ENCODE measurements around the gene HSD17B10.

The HSD17B10 gene

DNA sequence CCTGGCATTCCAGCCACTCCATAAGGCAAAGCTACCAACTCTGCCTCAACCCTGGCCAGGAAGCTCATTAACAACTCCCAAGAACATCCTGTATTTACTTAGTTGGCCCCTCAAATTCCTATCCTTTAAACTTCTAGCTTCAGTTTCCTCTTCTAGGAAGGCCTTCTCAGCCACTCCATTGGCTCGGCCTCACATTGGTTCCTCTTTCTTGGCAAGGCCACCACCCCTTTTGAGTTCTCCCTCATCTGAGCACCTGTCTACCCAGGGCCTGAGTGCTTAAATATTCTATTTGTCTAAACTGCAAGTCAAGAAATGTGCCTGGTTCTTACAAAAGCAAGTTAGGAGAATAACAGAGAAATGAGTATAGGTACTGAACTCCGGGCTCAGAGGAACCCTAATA is 21.7 kb downstream of the HSD17B10 start:
- no peaks in the 10 kb centered on the region for H3K4me1 ChIP-seq
- H3K4me3 ChIP-seq (ENCODE audit: low read depth, low read length), result no peak overlapping the region
- no peaks in the 10 kb centered on the region for H3K9me3 ChIP-seq
- TF ChIP-seq, protein P1, sequence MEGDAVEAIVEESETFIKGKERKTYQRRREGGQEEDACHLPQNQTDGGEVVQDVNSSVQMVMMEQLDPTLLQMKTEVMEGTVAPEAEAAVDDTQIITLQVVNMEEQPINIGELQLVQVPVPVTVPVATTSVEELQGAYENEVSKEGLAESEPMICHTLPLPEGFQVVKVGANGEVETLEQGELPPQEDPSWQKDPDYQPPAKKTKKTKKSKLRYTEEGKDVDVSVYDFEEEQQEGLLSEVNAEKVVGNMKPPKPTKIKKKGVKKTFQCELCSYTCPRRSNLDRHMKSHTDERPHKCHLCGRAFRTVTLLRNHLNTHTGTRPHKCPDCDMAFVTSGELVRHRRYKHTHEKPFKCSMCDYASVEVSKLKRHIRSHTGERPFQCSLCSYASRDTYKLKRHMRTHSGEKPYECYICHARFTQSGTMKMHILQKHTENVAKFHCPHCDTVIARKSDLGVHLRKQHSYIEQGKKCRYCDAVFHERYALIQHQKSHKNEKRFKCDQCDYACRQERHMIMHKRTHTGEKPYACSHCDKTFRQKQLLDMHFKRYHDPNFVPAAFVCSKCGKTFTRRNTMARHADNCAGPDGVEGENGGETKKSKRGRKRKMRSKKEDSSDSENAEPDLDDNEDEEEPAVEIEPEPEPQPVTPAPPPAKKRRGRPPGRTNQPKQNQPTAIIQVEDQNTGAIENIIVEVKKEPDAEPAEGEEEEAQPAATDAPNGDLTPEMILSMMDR (IDR thresholded peaks at IDR 0.05; ENCODE audit: low read depth, low read length), result no peak
- no peaks in the 10 kb centered on the region for H3K27me3 ChIP-seq
- peaks cover 52% of the 10 kb centered on the region for H3K36me3 ChIP-seq
- DNase-seq, result no peak

- Histone ChIP-seq H3K4me1 (no peaks in the 10 kb centered on the region), H3K27me3 (no peaks in the 10 kb centered on the region), H3K4me3 (ENCODE audit: low read depth, low read length) (no peak overlapping the region), H3K9me3 (no peaks in the 10 kb centered on the region), H3K36me3 (peaks cover 45% of the 10 kb centered on the region)
- TF ChIP-seq, protein P1 (IDR thresholded peaks at IDR 0.05; ENCODE audit: low read depth, low read length), result no peak
- DNase-seq, result no peak
Measured at GRCh38 chrX:53403535-53403934, 30.6 kb downstream of the HSD17B10 start.

DNA sequence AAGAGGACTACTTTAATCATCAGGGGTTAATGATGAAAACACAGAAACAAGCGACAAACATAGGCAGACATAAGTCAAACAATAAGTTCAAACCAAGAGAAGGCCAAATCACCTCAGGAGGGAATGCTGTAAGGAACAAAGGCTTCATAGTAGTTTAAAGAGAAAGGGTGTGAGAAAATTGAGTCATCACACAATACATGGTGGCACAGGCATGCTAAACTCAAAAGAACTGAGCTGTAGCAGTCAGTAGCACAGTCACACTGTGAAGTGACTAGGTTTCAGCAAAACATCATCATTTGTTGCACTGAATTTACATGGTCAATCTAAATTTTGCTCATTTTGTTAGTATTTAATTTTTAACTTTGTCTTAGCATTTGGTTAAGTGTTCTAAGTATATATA is 36.0 kb downstream of the HSD17B10 start:
- Histone ChIP-seq H3K9me3 (no peaks in the 10 kb centered on the region), H3K36me3 (peaks cover 13% of the 10 kb centered on the region), H3K4me1 (no peaks in the 10 kb centered on the region), H3K27me3 (no peaks in the 10 kb centered on the region), H3K4me3 (ENCODE audit: low read depth, low read length) (no peak overlapping the region)
- TF ChIP-seq, protein P1 (IDR thresholded peaks at IDR 0.05; ENCODE audit: low read depth, low read length), result no peak
- no peak for DNase-seq

DNA sequence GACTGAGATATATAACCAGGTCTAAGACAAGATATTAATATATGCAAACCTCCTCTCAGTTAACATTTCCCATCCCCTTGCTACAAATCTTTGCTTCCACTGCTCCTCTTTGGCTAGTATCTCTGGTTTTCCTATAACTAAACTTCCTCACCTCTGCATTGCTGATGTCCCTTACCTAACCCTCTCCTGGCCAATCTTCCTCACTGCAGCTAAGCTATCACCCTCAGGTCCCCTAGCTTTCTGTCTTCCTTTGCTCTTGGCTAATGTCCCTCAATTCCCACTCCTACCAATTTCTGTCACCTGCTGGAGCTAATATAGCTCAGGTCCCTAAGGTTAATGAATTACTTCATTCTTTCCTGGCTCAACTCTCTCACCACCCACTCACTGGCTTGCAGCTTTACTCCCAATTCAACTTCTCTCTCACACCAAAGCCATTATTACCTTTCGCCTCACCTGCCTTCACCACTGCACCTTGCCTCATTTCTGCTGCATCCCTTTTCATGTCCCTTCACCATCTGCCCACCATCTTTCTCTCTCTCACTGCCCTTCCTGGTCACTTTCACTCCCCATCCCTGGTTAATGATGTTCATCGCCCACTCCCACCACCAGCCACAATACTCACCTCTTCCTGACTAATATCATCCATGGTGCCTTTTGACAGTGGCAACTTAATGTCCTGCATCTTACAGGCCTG is 38.4 kb downstream of the HSD17B10 start:
- Histone ChIP-seq H3K4me3 (ENCODE audit: low read depth, low read length) (no peak overlapping the region), H3K4me1 (no peaks in the 10 kb centered on the region), H3K27me3 (no peaks in the 10 kb centered on the region), H3K9me3 (no peaks in the 10 kb centered on the region), H3K36me3 (peaks cover 8% of the 10 kb centered on the region)
- DNase-seq, result no peak
- TF ChIP-seq, protein P1 (IDR thresholded peaks at IDR 0.05; ENCODE audit: low read depth, low read length), result no peak

GRCh38 chrX:53383376-53384076 is 50.6 kb downstream of the HSD17B10 start:
- Histone ChIP-seq H3K27me3 (no peaks in the 10 kb centered on the region), H3K4me1 (no peaks in the 10 kb centered on the region), H3K4me3 (ENCODE audit: low read depth, low read length) (no peak overlapping the region), H3K9me3 (no peaks in the 10 kb centered on the region), H3K36me3 (peaks cover 38% of the 10 kb centered on the region)
- TF ChIP-seq, protein P1 (IDR thresholded peaks at IDR 0.05; ENCODE audit: low read depth, low read length), result no peak
- no peak for DNase-seq
